Measurements from ENCODE around the gene PMEL.

DNA sequence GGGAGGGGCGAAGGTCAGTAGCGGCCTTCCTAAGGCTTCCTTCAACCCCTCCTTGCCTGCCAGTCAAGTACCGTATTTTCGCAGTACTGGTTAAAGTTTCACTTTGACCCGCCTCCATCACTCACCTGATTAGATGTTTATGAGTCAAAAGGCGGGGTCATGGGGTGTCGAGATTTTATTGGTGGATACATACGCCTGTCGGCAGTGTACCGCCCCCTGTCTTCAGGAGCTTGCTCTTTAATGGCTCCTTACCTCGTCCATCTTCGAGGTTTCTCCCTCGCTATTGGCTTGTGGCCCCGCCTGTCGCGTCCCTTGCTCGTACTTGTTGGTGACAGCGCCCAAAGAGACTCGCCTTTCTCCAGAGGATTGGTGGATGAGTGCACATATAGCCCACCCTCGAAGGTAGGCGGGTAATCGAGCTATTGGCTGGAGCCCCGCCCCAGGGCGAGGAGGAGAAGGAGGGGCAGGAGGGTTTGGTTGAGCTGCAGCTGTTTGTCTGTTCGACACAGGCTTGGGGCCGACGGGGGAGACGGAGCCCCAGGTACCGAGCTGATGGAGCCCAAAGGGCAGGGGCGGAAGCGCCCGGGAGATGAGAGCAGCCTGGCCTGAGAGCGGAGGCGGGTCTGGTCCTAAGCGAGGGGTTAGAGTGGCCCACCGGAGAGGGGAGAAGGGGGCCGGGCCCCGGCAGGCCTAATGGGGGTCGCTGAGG is 7.9 kb upstream of the PMEL start, which contains the start of gene RAB5B:
- TF ChIP-seq CTCF (IDR thresholded peaks at IDR 0.05; ENCODE audit: low read length) (no peak), EZH2 (optimal IDR thresholded peaks at IDR 0.05; ENCODE audit: low read depth, low read length) (no peak)
